Measurements from ENCODE around the gene ACER3.

The ACER3 gene

DNA sequence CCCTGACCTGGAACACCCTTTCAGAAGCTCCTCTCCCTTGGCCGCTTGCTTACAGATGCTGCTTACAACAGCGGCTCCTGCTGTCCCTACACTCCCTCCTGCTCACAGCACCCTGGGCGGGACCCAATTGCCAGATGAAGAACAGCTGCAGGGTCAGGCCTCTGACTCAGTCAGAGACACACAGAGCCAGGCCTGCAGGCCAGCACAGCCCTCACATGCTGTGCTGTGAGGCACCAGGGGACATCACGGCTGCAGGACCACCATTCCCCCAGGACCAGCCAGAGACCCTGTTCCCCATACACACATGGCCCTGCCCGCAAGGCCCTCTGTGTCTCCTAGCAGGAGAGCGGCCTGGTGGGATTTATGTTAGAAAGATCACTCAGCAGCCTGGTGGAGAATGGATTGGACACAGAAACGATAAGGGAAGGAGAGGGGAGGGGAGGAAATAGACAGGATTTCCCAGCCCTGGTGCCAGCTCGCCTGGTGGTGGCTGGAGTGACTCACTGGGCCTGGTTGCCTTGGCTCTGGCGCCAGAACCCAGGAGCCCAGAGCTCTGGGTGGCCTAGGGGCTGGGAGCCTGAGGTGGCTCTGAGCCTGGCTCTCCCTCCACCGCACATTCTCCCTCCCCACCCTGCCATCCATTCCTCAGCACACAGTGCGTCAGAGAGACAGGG lies 212.7 kb downstream of the ACER3 start:
- TF ChIP-seq ZNF70 (CRISPR knock-in tag; IDR thresholded peaks at IDR 0.05) (0 out of 2 replicates have a peak, but pooled peaks have one; percentile 16), ZNF565 (CRISPR knock-in tag; conservative IDR thresholded peaks at IDR 0.05; ENCODE audit: low read depth) (0 out of 2 replicates have a peak, but pooled peaks have one; percentile 16), TOX (CRISPR knock-in tag; IDR thresholded peaks at IDR 0.05; ENCODE audit: borderline replicate concordance) (no peak), TCF4 (CRISPR knock-in tag; IDR thresholded peaks at IDR 0.05; ENCODE audit: borderline replicate concordance) (peak; percentile 65; the same call in 1 of the 2 replicates)
- TF ChIP-seq, protein P1, sequence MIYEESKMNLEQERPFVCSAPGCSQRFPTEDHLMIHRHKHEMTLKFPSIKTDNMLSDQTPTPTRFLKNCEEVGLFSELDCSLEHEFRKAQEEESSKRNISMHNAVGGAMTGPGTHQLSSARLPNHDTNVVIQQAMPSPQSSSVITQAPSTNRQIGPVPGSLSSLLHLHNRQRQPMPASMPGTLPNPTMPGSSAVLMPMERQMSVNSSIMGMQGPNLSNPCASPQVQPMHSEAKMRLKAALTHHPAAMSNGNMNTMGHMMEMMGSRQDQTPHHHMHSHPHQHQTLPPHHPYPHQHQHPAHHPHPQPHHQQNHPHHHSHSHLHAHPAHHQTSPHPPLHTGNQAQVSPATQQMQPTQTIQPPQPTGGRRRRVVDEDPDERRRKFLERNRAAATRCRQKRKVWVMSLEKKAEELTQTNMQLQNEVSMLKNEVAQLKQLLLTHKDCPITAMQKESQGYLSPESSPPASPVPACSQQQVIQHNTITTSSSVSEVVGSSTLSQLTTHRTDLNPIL (CRISPR knock-in tag; IDR thresholded peaks at IDR 0.05; ENCODE audit: low read depth), result 0 out of 2 replicates have a peak, but pooled peaks have one; percentile 3
- TF ChIP-seq, protein P2, sequence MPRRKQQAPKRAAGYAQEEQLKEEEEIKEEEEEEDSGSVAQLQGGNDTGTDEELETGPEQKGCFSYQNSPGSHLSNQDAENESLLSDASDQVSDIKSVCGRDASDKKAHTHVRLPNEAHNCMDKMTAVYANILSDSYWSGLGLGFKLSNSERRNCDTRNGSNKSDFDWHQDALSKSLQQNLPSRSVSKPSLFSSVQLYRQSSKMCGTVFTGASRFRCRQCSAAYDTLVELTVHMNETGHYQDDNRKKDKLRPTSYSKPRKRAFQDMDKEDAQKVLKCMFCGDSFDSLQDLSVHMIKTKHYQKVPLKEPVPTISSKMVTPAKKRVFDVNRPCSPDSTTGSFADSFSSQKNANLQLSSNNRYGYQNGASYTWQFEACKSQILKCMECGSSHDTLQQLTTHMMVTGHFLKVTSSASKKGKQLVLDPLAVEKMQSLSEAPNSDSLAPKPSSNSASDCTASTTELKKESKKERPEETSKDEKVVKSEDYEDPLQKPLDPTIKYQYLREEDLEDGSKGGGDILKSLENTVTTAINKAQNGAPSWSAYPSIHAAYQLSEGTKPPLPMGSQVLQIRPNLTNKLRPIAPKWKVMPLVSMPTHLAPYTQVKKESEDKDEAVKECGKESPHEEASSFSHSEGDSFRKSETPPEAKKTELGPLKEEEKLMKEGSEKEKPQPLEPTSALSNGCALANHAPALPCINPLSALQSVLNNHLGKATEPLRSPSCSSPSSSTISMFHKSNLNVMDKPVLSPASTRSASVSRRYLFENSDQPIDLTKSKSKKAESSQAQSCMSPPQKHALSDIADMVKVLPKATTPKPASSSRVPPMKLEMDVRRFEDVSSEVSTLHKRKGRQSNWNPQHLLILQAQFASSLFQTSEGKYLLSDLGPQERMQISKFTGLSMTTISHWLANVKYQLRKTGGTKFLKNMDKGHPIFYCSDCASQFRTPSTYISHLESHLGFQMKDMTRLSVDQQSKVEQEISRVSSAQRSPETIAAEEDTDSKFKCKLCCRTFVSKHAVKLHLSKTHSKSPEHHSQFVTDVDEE (CRISPR knock-in tag; IDR thresholded peaks at IDR 0.05), result 0 out of 2 replicates have a peak, but pooled peaks have one; percentile 47
- ATAC-seq, result peak; percentile 98

DNA sequence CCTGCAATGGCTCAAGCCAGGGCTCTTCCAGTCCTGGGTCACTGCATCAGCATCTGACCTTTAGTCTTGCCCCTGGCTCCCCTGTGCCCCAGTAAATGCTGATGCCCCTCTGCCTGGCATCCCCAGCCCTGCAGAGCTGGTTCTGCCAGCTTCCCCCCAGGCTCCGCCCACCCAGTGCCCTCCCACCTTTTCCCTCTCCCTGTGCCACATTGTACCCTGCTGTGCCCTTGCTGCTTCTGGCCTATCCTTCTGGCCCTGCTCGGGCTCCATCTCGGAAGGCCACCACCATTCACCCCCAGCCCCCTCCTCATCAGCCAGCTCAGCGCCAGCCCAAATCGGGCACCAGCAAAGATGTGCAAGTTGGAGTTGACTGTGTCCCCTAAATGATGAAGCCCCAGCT lies 213.5 kb downstream of the ACER3 start:
- no peak for TF ChIP-seq TOX (CRISPR knock-in tag; IDR thresholded peaks at IDR 0.05; ENCODE audit: borderline replicate concordance)
- no peak for TF ChIP-seq ZNF8 (CRISPR knock-in tag; IDR thresholded peaks at IDR 0.05)
- no peak for TF ChIP-seq ZFP30 (CRISPR knock-in tag; IDR thresholded peaks at IDR 0.05)
- TF ChIP-seq OSR1 (CRISPR knock-in tag; IDR thresholded peaks at IDR 0.05), result no peak
- TF ChIP-seq, protein P3, sequence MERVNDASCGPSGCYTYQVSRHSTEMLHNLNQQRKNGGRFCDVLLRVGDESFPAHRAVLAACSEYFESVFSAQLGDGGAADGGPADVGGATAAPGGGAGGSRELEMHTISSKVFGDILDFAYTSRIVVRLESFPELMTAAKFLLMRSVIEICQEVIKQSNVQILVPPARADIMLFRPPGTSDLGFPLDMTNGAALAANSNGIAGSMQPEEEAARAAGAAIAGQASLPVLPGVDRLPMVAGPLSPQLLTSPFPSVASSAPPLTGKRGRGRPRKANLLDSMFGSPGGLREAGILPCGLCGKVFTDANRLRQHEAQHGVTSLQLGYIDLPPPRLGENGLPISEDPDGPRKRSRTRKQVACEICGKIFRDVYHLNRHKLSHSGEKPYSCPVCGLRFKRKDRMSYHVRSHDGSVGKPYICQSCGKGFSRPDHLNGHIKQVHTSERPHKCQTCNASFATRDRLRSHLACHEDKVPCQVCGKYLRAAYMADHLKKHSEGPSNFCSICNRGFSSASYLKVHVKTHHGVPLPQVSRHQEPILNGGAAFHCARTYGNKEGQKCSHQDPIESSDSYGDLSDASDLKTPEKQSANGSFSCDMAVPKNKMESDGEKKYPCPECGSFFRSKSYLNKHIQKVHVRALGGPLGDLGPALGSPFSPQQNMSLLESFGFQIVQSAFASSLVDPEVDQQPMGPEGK (CRISPR knock-in tag; IDR thresholded peaks at IDR 0.05; ENCODE audit: borderline replicate concordance), result no peak
- no peak for TF ChIP-seq SNAI2 (CRISPR knock-in tag; IDR thresholded peaks at IDR 0.05)
- no peak for TF ChIP-seq ZNF70 (CRISPR knock-in tag; IDR thresholded peaks at IDR 0.05)
- no peak for TF ChIP-seq TCF4 (CRISPR knock-in tag; IDR thresholded peaks at IDR 0.05; ENCODE audit: borderline replicate concordance)
- no peak for TF ChIP-seq RARB (CRISPR knock-in tag; IDR thresholded peaks at IDR 0.05)
- no peak for TF ChIP-seq ZFP3 (CRISPR knock-in tag; IDR thresholded peaks at IDR 0.05)
- TF ChIP-seq, protein P4, sequence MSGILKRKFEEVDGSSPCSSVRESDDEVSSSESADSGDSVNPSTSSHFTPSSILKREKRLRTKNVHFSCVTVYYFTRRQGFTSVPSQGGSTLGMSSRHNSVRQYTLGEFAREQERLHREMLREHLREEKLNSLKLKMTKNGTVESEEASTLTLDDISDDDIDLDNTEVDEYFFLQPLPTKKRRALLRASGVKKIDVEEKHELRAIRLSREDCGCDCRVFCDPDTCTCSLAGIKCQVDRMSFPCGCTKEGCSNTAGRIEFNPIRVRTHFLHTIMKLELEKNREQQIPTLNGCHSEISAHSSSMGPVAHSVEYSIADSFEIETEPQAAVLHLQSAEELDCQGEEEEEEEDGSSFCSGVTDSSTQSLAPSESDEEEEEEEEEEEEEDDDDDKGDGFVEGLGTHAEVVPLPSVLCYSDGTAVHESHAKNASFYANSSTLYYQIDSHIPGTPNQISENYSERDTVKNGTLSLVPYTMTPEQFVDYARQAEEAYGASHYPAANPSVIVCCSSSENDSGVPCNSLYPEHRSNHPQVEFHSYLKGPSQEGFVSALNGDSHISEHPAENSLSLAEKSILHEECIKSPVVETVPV (CRISPR knock-in tag; IDR thresholded peaks at IDR 0.05), result no peak
- no peak for TF ChIP-seq PPARA (CRISPR knock-in tag; IDR thresholded peaks at IDR 0.05; ENCODE audit: borderline replicate concordance)
- TF ChIP-seq CSDC2 (CRISPR knock-in tag; IDR thresholded peaks at IDR 0.05), result no peak
- no peak for TF ChIP-seq ISL1 (CRISPR knock-in tag; IDR thresholded peaks at IDR 0.05)
- TF ChIP-seq, protein P5, sequence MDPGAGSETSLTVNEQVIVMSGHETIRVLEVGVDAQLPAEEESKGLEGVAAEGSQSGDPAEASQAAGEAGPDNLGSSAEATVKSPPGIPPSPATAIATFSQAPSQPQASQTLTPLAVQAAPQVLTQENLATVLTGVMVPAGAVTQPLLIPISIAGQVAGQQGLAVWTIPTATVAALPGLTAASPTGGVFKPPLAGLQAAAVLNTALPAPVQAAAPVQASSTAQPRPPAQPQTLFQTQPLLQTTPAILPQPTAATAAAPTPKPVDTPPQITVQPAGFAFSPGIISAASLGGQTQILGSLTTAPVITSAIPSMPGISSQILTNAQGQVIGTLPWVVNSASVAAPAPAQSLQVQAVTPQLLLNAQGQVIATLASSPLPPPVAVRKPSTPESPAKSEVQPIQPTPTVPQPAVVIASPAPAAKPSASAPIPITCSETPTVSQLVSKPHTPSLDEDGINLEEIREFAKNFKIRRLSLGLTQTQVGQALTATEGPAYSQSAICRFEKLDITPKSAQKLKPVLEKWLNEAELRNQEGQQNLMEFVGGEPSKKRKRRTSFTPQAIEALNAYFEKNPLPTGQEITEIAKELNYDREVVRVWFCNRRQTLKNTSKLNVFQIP (CRISPR knock-in tag; IDR thresholded peaks at IDR 0.05; ENCODE audit: borderline replicate concordance, low read depth), result no peak
- no peak for TF ChIP-seq BACH2 (CRISPR knock-in tag; IDR thresholded peaks at IDR 0.05; ENCODE audit: borderline replicate concordance)
- no peak for TF ChIP-seq GLIS3 (CRISPR knock-in tag; IDR thresholded peaks at IDR 0.05)
- peak; percentile 12; the same call in 2 of the 3 replicates for ATAC-seq

All from SK-N-SH treated with all-trans-retinoic acid at 6 μM for 48 hours (cell line).